CD4-positive, alpha-beta T cell treated with Interleukin-6 at 100 ng/mL for 8 hours (primary cell): Measurements from ENCODE around the gene SLC9B2.

Experiments used
- DNase-seq: peaks from one replicate; pipeline ENCODE4 v3.0.0-alpha.2; 2020; ENCODE audit warnings: mixed read lengths, low spot score

SLC9B2 gene, protein sequence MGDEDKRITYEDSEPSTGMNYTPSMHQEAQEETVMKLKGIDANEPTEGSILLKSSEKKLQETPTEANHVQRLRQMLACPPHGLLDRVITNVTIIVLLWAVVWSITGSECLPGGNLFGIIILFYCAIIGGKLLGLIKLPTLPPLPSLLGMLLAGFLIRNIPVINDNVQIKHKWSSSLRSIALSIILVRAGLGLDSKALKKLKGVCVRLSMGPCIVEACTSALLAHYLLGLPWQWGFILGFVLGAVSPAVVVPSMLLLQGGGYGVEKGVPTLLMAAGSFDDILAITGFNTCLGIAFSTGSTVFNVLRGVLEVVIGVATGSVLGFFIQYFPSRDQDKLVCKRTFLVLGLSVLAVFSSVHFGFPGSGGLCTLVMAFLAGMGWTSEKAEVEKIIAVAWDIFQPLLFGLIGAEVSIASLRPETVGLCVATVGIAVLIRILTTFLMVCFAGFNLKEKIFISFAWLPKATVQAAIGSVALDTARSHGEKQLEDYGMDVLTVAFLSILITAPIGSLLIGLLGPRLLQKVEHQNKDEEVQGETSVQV

DNA sequence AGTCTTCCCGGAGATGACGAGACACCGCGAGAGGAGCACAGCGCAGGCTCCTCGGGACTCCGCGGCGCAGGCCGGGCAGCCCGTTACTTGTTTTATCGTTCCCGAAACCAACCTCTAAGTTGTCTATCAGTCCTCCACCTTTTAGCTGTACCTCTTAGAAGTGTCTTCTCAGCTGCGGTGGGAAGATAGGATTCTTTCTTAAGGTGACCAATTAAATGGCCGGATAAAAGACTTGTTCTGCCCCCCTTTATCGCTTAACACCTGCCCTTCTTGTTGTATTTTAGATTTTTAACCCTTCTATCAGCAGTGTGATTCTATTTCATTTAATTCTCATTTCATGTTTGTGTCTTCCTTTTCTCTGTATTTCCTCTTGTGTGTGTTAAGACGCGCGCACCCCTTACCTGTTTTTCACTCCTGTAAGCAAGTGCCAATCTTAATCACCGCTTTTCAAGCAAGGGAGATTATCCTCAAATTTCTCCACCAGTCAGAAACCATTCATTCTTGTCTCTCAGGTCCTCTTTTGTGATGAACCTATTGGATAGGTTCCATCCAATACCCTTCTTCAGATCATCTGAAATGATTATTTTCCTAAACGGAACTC, at the start of gene SLC9B2:
Gene SLC9B2 (minus strand): TSS at position 15 of the 601 bp plus-strand sequence. CDS start 9,211 bp downstream, outside the sequence.
- DNase-seq, result no peak

DNA sequence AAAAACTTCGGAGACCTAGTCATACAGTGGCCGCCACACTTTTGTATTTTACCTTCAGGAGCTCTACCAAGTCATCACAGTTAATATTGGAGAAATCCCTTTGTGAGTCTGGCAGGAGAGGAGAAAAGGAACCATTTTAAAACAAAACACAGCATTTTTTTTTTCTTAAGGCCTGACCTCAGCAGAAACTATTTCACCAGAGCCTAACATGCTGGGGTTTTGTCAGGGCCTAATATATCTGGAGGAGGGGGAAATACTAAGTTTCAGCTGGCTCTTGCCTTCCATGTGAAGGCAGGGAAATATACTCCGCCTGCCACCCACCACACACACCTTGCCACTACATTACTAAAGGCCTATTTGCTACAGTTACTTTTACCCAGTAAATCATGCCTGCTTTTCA, 49.6 kb upstream of the SLC9B2 start:
- DNase-seq, result no peak

DNA sequence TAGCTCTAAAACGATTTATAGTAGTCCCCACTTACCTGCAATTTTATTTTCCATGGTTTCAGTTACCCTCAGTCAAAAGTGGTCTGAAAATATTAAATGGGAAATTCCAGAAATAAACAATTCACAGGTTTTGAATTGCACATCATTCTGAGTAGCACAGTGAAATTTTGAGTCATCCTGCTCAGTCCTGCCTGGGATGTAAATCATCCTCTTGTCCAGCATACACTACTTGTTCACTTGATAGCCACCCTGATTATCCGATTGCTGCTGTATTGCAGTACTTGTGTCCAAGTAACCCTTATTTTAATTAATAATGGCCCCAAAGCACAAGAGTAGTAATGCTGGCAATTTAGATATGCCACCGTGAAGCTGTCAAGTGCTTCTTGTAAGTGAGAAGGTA, 46.6 kb upstream of the SLC9B2 start:
- no peak for DNase-seq

GRCh38 chr4:103118166-103118565, 41.6 kb upstream of the SLC9B2 start:
- DNase-seq, result no peak

DNA sequence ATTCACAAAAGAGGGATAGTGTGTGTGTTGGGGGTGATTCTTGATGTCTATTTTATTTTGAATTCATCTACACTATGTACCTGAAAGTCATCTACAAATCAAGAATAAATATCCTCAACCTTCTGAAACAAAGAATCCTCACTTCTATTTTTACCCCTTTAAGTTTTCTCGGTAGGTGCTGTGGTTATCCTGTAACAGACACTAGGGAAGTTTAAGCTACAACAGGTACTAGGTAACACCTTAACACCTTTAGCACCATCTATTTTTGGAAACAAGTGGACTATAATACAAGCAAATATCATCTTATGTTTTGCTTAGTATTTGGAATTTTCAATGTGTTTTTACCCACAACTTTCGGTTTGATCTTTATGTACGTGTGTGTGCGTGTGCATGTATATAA, 35.0 kb upstream of the SLC9B2 start:
- DNase-seq, result no peak

GRCh38 chr4:103108542-103108941, 32.0 kb upstream of the SLC9B2 start:
- DNase-seq, result no peak

DNA sequence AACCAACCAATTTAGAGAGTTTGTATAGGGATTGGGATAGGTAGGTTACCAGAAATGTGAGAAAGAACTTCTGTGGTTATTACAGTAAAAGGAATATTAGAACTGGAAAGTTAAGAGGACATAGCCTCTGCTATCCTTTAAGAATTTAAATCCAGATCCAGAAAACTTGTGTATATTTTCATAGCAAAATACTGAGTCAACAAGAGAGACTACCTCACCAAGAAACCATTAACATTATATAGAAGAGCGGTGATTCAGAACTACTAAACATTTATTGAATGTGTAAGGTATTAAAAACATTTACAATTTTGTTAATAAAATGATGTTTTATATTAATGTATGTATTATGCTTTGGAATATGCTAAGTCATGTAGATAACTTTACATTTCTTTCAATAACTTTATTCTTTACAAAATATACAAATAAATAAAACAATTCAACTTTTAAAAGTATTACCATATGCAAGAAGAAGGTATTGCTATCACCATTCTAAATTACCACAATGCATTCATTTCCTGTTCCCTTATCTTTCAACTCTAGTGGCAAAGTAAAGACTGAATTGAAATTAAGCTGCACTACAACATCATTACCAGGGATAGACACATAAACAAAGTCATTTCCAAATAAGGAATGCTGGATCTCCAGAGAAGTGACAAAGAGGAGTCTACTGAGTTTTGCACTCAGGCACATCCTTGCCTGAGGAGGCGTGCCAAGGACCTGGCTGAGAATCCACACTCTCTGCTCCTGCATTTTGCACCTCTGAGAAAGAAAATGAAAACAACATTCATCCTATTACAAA, 29.2 kb upstream of the SLC9B2 start:
- no peak for DNase-seq

- DNase-seq, result no peak
Observed at GRCh38 chr4:103104886-103105285, 28.3 kb upstream of the SLC9B2 start.

GRCh38 chr4:103100691-103101090, 24.1 kb upstream of the SLC9B2 start:
- no peak for DNase-seq

- DNase-seq, result peak; percentile 82
Observed at GRCh38 chr4:103099691-103100392, 23.3 kb upstream of the SLC9B2 start, which contains the start of gene BDH2. TSS of gene BDH2 (minus strand) at chr4:103099834. CDS start at chr4:103096254, 3,580 bp downstream.

DNA sequence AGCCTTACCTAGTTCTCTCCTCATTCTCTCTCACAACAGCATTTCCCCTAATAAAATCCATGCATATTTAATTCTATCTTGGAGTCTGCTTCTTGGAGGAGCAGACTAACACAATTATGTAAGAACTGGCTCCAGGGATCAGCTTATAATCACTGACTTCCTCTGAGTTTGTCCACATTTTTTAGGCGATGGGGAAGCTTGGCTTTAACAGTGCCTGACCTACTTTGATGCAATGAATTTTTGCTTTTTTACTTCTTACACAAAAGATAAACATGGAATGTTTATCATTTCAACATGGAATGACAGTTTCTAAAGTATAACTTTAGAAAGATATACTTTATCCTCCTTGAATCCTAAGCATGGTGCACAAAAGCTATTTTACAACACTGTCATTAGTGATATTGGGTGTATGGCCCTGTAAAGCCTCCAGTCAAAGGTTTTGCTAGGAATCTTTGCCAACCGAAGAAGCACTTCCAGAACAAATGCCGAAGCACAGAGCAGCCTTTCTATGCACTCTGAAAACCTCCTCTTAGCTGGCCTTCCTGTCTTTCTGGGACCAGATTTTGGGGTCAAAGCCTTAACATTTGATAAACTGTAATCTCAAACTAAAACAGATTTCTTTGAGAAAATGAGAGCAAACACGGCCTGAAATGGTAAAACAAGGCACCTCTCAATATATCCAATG, 22.3 kb upstream of the SLC9B2 start:
- DNase-seq, result no peak

- no peak for DNase-seq
Observed at GRCh38 chr4:103098341-103098740, 21.8 kb upstream of the SLC9B2 start.

DNA sequence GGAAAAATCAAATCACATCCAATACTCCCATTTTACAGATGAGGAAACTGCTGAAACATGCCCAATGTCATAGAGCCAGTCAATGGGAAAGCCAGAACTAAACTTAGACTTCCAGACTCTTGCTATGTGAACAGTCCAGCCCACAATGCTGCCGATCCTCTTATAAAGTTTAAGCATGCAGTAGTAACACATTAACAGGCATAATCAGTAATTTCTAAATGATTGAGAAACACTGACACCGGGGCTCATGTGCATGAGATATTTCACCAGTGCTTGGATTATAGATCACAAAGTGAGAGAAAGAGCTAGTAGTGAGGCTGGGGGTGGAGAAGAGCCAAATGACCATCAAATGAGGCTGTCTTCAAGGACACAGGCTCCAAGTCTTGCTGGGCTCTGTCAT, 20.6 kb upstream of the SLC9B2 start:
- no peak for DNase-seq

DNA sequence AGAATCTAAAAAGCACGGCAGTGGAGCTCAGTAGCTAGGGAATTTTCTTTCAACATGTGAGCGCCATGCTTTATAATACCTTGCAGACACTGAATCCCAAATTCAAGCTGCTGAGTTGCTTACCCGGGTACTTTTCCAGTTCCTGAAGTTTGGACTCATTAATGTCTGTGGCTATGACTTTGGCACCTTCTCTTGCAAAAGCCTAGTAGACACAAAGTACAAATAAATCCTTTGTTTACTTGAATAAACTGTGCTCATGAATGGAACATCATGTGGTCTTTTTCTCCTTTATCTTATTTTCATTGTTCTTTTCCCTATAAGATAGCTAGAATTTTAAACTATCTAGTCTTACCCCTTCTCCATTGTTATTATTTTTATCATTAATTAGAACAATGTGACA, 18.5 kb upstream of the SLC9B2 start:
- DNase-seq, result no peak

GRCh38 chr4:103092245-103092644, 15.7 kb upstream of the SLC9B2 start:
- no peak for DNase-seq

GRCh38 chr4:103091601-103092223, 15.2 kb upstream of the SLC9B2 start:
- DNase-seq, result peak; percentile 53

DNA sequence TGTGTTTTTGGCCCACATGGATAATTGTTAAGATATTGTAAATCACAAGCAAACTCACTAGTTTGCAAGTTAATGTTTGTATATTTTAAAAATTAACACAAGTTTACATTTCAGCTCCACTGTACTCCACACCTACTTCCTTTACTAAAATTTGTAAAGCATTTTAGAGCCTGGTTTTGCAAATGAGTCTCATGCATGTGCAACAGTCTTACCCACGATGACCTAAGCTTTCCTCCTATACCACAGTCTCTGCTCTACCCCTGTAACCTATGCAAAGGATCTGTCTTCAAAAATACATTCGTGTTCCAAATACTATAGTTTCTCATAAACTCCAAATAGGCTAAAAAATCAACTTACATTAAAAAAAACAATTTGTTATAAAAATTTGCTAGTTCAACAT, 12.9 kb upstream of the SLC9B2 start:
- DNase-seq, result no peak

- DNase-seq, result no peak
Observed at GRCh38 chr4:103086551-103086950, 10.0 kb upstream of the SLC9B2 start.

DNA sequence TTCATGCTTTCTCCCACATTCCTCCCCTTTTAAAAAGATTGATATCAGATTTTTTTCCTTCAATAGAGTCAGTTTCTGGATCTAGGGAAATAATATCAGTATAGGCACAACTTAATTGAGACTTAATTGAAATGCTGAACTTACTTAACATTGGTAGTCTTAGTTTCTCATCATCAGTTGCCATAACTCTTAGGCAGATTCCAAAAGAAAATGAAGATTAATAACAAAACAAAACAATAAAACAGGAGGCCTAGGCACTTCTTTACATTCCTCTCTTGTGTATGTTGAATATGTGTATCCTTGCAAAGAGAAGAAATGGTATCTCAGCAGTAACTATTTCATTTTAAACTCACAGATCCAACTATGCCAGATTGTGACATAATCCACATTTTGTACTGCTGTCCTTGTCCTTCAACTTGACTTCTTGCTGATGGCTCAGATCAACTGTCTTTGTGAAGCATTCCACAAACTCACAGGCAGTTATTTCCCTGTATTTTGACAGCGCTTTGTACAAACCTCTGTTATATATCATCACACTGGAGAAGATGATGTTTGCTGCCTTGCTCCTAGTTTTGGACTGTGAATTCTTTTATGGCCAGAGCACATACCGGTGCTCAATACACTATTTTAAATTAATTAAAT, 9.1 kb upstream of the SLC9B2 start:
- DNase-seq, result no peak

GRCh38 chr4:103079621-103080020, 3.1 kb upstream of the SLC9B2 start:
- no peak for DNase-seq
